Measurements from ENCODE around the gene ABLIM2. TPM values are rescaled to one million over a fixed set of nuclear protein-coding genes. Genes with fewer than 3 reads are reported as not detected.

ABLIM2 gene
- total RNA-seq, 4 donors from 2014 or later: 5.9 to 20.0 (median 8.6) TPM

DNA sequence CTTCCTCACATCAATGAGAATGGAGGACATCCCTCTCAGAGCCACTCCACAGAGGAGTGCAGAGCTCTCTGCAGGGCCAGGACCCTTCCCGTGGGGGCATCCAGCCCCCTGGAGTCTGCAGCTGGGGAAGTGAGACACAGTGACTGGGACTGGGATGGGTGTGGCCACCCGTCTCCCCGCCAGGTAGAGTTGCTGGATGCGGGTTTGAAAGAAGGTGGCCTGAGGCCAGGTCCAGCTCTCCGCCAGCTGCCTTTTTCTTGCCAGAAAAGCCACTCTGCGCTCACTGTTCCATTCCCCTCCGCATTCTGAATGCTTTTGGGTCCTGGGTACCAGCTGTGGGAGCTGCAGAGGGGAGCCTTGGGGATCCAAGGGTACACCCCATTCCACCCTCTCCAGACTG is 82.6 kb downstream of the ABLIM2 start:
- TF ChIP-seq, protein P1, sequence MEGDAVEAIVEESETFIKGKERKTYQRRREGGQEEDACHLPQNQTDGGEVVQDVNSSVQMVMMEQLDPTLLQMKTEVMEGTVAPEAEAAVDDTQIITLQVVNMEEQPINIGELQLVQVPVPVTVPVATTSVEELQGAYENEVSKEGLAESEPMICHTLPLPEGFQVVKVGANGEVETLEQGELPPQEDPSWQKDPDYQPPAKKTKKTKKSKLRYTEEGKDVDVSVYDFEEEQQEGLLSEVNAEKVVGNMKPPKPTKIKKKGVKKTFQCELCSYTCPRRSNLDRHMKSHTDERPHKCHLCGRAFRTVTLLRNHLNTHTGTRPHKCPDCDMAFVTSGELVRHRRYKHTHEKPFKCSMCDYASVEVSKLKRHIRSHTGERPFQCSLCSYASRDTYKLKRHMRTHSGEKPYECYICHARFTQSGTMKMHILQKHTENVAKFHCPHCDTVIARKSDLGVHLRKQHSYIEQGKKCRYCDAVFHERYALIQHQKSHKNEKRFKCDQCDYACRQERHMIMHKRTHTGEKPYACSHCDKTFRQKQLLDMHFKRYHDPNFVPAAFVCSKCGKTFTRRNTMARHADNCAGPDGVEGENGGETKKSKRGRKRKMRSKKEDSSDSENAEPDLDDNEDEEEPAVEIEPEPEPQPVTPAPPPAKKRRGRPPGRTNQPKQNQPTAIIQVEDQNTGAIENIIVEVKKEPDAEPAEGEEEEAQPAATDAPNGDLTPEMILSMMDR (IDR thresholded peaks at IDR 0.05; ENCODE audit: low read depth): no peak

DNA sequence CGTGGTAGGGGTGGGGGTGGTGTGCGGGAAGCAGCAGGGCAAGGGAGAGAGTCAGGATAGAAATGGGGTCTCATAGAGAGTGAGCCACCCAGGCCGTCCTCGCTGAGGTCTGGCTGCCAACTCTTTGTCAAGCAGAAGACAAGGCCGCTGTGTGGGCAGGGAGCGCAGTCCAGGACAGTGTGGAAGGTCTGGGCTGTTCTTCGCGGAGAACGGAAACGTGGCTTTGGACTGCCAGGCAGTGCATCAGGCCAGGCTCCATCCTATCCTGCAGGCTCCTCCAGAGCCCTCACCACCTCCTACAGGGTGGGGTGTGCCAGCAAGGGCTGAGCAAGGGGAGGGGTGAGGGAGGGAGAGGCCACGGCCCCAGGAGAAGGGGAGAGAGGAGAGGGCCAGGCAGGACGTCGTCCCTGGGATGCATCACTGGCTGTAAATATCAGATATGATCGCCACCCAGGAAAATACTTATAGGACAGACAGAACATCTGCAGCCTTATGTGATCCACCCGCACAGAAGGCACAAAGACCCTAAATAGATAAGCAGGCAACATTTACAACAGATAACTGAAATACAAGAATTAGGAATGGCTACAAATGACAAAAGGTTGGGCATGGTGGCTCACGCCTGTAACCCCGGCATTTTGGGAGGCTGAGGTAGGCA is 85.3 kb downstream of the ABLIM2 start:
- TF ChIP-seq, protein P1 (IDR thresholded peaks at IDR 0.05; ENCODE audit: low read depth): no peak

DNA sequence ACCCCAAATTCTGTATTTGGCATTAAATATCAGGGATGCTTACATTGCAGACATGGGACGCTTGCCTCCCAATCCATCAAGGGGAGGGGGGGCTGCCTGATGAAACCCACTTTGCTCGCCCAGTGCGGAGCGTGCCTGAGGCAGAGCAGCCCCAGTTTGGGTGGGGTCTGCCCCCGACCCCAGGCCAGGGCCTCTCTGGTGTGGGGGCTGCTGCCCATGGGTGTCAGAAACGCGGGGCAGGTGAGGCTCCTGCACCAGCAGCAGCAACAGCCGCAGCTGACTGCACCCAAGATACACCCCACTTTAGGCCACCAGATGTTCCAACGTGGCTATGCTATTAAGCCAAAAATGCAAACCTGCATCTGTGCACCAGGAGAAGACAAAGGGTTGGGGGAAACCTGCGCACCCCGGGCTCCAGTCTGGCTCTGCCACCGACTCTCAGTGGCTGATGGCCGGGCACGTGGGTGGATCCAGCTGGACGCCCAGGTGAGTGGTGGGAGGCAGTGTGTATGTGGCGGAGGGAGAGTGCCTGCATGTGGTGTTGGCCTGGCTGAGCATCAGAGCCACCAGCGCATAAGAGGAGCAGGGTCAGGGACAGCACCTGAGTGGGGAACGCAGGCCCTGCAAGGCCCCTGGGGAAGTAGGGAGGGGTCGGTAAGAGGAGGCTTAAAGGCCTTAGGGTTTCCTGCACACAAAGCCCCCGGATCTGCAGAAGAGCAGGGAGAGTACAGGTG is 86.2 kb downstream of the ABLIM2 start:
- TF ChIP-seq, protein P1 (IDR thresholded peaks at IDR 0.05; ENCODE audit: low read depth): no peak

DNA sequence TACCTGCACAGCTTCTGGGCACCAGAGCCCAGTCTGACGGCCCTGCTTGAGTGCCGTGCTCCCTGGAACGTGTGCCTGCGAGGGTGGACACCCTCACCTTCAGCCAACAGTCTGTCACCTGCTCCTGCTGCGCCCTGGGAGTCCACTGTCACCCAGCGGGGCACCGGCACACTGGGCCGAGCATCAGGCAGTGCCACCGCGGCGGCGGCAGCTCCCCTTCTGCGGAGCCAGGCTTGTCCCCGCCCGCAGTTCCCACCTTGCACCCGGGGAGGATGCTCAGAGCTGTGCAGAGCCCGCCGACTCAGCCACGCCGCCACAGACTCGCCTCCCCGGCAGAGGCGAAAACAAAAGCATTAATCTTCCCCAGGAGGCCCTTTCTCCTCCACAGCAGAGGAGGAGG is 86.8 kb downstream of the ABLIM2 start:
- TF ChIP-seq, protein P1 (IDR thresholded peaks at IDR 0.05; ENCODE audit: low read depth): no peak

DNA sequence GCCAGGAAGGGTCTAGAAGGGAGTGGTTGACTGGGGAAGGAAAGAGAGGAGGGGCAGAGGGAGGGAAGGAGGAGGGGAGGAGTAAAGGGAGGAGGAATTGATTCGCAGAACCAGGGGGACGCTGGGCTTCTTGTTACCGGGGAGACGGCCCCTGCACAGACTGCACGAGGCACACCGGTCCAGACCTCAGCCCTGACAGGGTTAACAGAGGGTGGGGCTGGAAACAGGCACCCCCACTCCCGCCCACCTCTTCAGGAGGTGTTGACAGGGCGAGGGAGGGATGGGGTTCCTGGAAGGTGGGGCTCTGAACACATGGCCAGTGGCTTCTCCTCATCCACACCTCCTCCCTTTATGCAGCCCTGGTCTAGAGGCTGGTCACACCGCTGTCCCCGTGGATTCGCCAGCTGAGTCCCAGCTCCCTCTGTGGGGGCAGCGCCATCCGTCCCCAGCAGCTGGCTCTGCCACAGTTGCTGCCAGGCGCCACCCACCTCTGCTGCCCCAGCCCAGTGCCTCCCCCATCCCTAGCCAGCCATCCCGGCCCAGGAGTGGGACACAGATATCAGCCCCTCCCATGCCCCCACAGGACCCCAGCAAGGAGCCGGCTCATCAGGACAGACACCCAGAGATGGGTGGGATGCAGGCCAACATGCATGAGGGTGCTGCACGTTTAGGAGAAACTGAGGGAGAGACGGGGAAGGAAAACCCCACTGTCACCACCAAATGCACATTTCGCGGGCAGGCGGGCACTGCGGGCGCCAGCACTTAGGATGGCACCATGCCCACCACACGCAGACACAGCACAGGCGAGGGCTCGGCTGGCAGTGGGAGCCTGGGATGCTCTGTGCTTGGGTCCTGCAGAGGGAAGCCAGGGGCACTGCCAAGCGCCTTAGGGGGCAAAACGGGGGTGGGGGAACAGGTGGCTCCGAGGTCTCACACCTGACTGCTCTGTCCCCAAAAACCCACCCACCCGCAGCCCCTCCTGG is 87.6 kb downstream of the ABLIM2 start:
- TF ChIP-seq, protein P1 (IDR thresholded peaks at IDR 0.05; ENCODE audit: low read depth): no peak

DNA sequence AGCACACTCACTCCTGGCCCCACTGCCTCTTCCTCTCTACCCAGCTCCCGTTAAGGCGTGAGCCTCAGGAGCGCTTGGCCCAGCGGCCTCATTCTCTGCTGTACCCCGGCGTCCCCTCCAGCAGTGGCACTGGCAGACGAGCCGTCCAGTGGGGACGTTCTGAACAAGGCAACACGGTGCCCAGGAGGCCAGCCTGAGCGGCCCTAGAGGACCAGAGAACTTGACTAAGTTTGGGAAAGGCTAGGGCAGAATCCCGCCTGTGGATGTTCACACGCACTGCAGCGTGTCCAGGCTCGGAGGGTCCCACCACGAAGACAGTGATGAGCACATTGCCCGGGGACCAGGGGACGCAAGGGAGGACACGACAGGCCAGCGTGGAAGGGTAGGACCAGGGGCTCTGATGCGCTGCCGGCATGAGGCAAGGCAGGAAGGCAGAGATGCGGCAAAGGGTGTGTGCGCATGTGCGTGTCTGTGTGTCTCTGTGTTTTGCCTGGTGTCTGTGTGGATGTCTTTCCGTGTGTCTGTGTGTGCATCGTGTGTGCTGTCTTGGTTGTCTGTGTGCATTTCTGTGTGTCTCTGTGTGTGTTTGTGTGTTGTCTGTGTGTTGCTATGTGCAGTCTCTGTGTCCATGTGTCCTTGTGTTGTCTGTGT is 89.4 kb downstream of the ABLIM2 start:
- TF ChIP-seq, protein P1 (IDR thresholded peaks at IDR 0.05; ENCODE audit: low read depth): no peak
